Pancreas (tissue), 10 donors: ENCODE data around the gene HMCN1. TPM values are rescaled to one million over a fixed set of nuclear protein-coding genes. Genes with fewer than 3 reads are reported as not detected.
A peak's percentile ranks its signal among the peaks of the same experiment; 100 is the strongest.

Source experiments
- ATAC-seq, 4 donors: fragments of 200-7000 bp; cut with Tn5 transposase; one replicate each; pipeline versions ENCODE4 v1.8.0 to v1.9.1; 2020; ENCODE audit warnings: mild to moderate bottlenecking in 4 of 4, moderate library complexity in 4 of 4
- DNase-seq, 6 donors: peaks; one replicate each; pipeline ENCODE4 v3.0.0-alpha.2; 2020
- FAIRE-seq: peaks from 2 replicates; lab custom pipeline; 2012; peaks lifted over from hg19 to GRCh38; lab: Jason Lieb, UNC
- H3K27ac ChIP-seq, 4 donors: fragments of 200-600 bp; sonication (generic); 1 replicate in 3 of 4; 2 replicates in 1 of 4; pipeline versions ENCODE4 v1.5.0 to v1.8.0; 2020
- H3K27me3 ChIP-seq, 4 donors: fragments of 200-600 bp; one replicate each; pipeline ENCODE4 v1.8.0; 2021
- H3K36me3 ChIP-seq, 3 donors: fragments of 200-600 bp; sonication (generic) in 1 of 3; one replicate each; pipeline versions ENCODE4 v1.5.0 to v1.8.0; 2020 to 2021
- H3K4me1 ChIP-seq, 3 donors: fragments of 200-600 bp; one replicate each; pipeline ENCODE4 v1.8.0; 2021
- H3K4me3 ChIP-seq, 4 donors: fragments of 200-600 bp; sonication (generic) in 2 of 4; one replicate each; pipeline versions ENCODE4 v1.5.0 to v1.8.0; 2020 to 2021
- H3K9me3 ChIP-seq, 4 donors: fragments of 200-600 bp; one replicate each; pipeline ENCODE4 v1.8.0; 2021
- WGBS, 2 donors: extraction: QIAGEN DNeasy Blood & Tissue Kit; methylation state at CpG; one replicate each; pipeline ENCODE4 v1.1.7; 2013; 5-methylcytosine and 5-hydroxymethylcytosine counted together
- intact Hi-C, 3 donors: fragments of 100-400 bp; cut with DNase I; formaldehyde crosslinking; loops; one replicate each; pipeline versions ENCODE4 v1.11.1 to v1.14.2; 2022
- polyA plus RNA-seq, 2 donors: library from polyadenylated mRNA; stranded (reverse); fragments of 200-250 nt; gene quantifications; one replicate each; pipeline ENCODE4 v1.2.3, GENCODE V29; 2013
- total RNA-seq, 6 donors: library from RNA; stranded (reverse); fragmentation: NEBNext Ultra II Directional in 4 of 6; extraction: Animal tissue kit (Norgen Biotek cat#: 25700) in 4 of 6; gene quantifications; one replicate each; pipeline versions ENCODE4 v1.2.1 to v1.2.4, GENCODE V29; 2021 to 2023
- TF ChIP-seq, protein P1 (sequence below), 4 donors: fragments of 200-600 bp; sonication (generic) in 3 of 4; IDR thresholded peaks; one replicate each; pipeline versions ENCODE4 v1.5.0 to v1.8.0; 2021; ENCODE audit warnings: antibody characterized with exemption in 4 of 4
- donor health status: healthy with polysubstance abuse.
- donor health status: DM: no; HTN: no; CAD: no; lungs with moderate emphysema.
- donor health status: DM: no; HTN: no; CAD: no.
- donor health status: control.
- donor health status: control.
- donor health status: Bipolar disorder and iron deficiency.
- donor health status: DM: yes; HTN: yes; CAD: no.
- donor health status: DM: no; HTN: no; CAD: no.
- donor health status: DM: no; HTN: no; CAD: no.
- donor health status: DM: yes; HTN: yes; CAD: no.

HMCN1 gene
- total and polyA plus RNA-seq, 8 donors, result 0.19 to 4.8 (median 0.60) TPM

DNA sequence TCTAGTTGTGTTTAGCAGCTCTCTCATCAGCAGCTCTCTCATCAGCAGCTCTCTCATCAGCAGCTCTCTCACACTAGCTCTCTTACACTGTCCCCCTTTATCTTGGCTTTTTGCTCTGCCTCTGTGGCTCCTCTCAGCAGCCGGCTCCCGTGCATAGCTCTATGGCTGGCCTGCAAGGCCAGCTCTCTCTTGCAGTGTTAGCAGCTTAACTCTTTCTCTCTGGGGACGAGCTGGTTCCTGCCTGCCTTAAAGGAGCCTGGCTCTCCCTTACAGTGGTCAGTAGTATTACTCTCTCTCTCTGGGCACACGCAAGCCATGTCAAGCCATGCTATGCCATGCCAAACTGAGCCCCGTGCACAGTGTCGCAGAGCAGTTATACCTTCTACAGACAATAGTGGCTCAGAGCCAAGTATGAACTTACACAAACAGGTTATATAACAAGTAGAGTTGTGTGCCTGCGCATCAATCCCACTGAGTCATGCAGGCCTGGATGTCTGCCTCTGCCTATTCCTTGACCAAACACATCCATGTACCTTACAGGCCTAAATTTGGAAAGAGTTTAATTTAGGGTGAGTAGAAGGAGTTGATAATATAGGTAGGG is 345.0 kb downstream of the HMCN1 start:
- no peaks in the 10 kb centered on the region for H3K27me3 ChIP-seq
- ATAC-seq (no peak), FAIRE-seq (no peak), DNase-seq (no peak)
- H3K9me3 ChIP-seq, result no peaks in the 10 kb centered on the region
- no peak overlapping the region for H3K4me3 ChIP-seq
- H3K4me1 ChIP-seq, result peaks cover 0 to 3% (median 0%) of the 10 kb centered on the region in 3 donors
- WGBS, 2 donors, result 81 to 84% methylated on average over 7 of the region's 7 CpGs
- intact Hi-C loops, result no loop called here
- H3K27ac ChIP-seq, result no peak overlapping the region
- no peaks in the 10 kb centered on the region for H3K36me3 ChIP-seq
- TF ChIP-seq, protein P1, sequence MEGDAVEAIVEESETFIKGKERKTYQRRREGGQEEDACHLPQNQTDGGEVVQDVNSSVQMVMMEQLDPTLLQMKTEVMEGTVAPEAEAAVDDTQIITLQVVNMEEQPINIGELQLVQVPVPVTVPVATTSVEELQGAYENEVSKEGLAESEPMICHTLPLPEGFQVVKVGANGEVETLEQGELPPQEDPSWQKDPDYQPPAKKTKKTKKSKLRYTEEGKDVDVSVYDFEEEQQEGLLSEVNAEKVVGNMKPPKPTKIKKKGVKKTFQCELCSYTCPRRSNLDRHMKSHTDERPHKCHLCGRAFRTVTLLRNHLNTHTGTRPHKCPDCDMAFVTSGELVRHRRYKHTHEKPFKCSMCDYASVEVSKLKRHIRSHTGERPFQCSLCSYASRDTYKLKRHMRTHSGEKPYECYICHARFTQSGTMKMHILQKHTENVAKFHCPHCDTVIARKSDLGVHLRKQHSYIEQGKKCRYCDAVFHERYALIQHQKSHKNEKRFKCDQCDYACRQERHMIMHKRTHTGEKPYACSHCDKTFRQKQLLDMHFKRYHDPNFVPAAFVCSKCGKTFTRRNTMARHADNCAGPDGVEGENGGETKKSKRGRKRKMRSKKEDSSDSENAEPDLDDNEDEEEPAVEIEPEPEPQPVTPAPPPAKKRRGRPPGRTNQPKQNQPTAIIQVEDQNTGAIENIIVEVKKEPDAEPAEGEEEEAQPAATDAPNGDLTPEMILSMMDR (IDR thresholded peaks at IDR 0.05), result no peak

DNA sequence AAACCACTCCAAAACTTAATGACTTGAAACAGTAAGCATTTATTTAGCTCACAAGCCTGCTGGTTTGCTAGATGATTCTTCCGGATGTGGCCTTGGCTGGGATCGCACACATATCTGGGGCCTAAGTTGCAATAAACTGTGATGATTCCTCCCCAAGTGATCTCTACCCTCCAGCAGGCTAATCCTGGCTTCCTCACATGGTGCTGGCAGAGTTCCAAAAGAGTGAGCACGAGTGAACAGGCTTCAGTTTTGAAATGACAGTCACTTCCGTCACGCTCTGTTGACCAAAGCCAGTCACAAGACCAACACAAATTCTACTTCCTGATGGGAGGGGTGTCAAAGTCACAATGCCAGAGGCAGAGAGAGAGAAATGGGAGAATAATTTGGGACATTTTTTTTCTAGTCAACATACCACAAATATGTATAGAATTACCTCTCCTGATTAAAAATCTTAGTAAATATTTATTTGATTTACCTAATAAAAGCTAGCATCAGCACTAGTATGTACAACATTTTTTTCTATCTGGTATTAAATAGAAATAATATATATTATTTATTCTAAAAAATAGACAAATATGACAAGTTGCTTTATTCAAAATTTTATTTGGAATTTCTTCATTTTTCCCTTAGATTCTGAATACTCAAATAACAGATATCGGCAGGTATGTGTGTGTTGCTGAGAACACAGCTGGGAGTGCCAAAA is 348.2 kb downstream of the HMCN1 start:
- intact Hi-C loops, result no loop called here
- 51 to 61% methylated on average over 6 of the region's 6 CpGs for WGBS, 2 donors

DNA sequence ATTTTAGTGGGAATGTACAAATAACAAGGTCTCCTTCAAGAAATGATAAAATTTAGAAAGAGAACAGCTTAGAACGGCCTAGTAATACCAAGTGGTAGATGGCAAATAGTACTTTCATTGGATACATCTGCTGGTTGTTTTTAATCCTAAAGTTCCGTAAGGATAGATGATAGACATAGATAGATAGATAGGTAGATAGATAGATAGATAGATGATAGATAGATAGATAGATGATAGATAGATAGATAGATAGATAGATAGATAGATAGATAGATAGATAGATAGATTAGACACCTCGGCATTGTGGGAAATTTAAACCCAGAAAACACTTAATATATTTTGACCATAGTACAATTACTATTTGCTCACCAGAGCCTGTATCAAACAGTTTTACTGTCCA is 352.4 kb downstream of the HMCN1 start:
- 88 to 91% methylated on average over 3 of the region's 3 CpGs for WGBS, 2 donors
- H3K36me3 ChIP-seq, result no peaks in the 10 kb centered on the region
- TF ChIP-seq, protein P1 (IDR thresholded peaks at IDR 0.05), result no peak
- H3K4me1 ChIP-seq, result peaks cover 0 to 3% (median 0%) of the 10 kb centered on the region in 3 donors
- H3K27me3 ChIP-seq, result peaks cover 0 to 5% (median 0%) of the 10 kb centered on the region in 4 donors
- DNase-seq, result no peak
- FAIRE-seq, result no peak
- H3K27ac ChIP-seq, result no peak overlapping the region
- no peak for ATAC-seq
- intact Hi-C loops, result no loop called here
- no peak overlapping the region for H3K4me3 ChIP-seq
- H3K9me3 ChIP-seq, result no peaks in the 10 kb centered on the region

More for the DNA sequence above, 348.2 kb downstream of the HMCN1 start:
- TF ChIP-seq, protein P1 (IDR thresholded peaks at IDR 0.05), result no peak
- ATAC-seq, result peak; percentile 43 to 87 (median 64)
- H3K4me1 ChIP-seq, result peaks cover 0 to 3% (median 0%) of the 10 kb centered on the region in 3 donors
- peak; percentile 34 for FAIRE-seq
- no peaks in the 10 kb centered on the region for H3K36me3 ChIP-seq
- H3K4me3 ChIP-seq, result no peak overlapping the region
- no peaks in the 10 kb centered on the region for H3K9me3 ChIP-seq
- H3K27ac ChIP-seq, result no peak overlapping the region
- H3K27me3 ChIP-seq, result no peaks in the 10 kb centered on the region
- peak in 4 of 6 donors; percentile 27 to 50 (median 40) for DNase-seq

DNA sequence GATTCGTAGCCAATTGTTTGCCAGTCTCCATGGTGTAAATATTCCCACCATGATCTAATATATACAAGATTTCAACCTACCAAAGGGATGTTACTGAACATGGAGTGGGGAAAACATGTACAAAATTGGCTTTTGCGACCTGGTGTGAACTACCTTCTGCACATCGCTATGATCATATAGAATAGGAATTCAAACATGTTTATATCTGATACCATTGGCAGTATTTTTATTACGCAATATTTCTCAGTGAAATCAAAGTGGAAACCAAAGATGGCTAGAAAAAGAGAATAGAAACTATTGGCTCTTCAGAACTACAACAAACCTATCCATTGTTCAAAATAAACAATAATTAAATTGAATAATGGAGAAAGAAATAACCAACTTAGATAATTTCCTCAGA is 355.7 kb downstream of the HMCN1 start:
- Histone ChIP-seq H3K27ac (no peak overlapping the region), H3K4me1 (no peaks in the 10 kb centered on the region), H3K36me3 (no peaks in the 10 kb centered on the region), H3K27me3 (peaks cover 0 to 5% (median 0%) of the 10 kb centered on the region in 4 donors), H3K4me3 (no peak overlapping the region), H3K9me3 (no peaks in the 10 kb centered on the region)
- ATAC-seq (no peak), FAIRE-seq (no peak), DNase-seq (no peak)
- intact Hi-C loops, result no loop called here
- TF ChIP-seq, protein P1 (IDR thresholded peaks at IDR 0.05), result no peak
- 76 to 85% methylated on average over 4 of the region's 4 CpGs for WGBS, 2 donors

DNA sequence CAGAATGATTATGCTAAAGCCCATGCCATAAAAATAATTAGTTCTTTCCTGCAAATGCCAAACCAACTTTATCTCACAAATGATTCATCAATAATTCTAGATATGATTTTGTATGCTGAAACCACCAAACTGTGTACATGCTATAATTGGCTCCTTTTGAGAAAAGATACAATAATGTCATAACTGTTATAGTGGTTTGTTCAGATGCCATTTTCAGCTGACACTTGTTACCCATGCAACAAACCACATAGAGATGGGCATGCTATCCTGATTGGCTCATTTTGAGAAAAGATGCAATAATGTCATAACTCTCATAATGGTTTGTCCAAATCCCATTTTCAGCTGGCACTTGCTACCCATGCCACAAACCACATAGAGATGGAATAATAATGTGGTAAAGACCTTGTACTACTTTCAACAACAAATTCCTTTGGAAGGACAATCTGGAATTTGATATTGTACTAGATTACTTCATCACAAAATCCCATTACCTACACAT is 357.1 kb downstream of the HMCN1 start:
- Histone ChIP-seq H3K27me3 (peaks cover 0 to 5% (median 0%) of the 10 kb centered on the region in 4 donors), H3K4me1 (no peaks in the 10 kb centered on the region), H3K4me3 (no peak overlapping the region), H3K36me3 (no peaks in the 10 kb centered on the region), H3K9me3 (no peaks in the 10 kb centered on the region), H3K27ac (no peak overlapping the region)
- FAIRE-seq (no peak), DNase-seq (no peak), ATAC-seq (no peak)
- intact Hi-C loops, result no loop called here
- TF ChIP-seq, protein P1 (IDR thresholded peaks at IDR 0.05), result no peak
